ENCODE measurements around the gene NUP210L.

DNA sequence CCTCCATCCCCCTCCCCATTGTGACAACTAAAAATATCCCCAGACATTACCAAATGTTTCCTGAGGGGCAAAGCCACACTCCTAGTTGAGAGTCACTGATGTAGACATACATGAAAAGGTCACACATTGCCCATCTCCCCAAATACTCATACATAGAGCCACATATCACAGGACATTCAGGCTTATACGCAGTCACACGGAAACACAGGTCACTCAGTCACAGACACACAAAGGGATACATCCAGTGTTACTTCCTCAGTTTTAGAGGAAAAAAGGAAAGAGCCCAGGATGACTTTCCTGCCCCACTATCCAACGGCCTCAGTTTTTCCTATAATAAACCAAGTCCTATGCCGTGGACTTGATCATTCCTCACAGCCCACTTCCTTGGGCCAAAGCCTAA is 193.5 kb downstream of the NUP210L start:
- TF ChIP-seq, protein P1, sequence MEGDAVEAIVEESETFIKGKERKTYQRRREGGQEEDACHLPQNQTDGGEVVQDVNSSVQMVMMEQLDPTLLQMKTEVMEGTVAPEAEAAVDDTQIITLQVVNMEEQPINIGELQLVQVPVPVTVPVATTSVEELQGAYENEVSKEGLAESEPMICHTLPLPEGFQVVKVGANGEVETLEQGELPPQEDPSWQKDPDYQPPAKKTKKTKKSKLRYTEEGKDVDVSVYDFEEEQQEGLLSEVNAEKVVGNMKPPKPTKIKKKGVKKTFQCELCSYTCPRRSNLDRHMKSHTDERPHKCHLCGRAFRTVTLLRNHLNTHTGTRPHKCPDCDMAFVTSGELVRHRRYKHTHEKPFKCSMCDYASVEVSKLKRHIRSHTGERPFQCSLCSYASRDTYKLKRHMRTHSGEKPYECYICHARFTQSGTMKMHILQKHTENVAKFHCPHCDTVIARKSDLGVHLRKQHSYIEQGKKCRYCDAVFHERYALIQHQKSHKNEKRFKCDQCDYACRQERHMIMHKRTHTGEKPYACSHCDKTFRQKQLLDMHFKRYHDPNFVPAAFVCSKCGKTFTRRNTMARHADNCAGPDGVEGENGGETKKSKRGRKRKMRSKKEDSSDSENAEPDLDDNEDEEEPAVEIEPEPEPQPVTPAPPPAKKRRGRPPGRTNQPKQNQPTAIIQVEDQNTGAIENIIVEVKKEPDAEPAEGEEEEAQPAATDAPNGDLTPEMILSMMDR (IDR thresholded peaks at IDR 0.05), result no peak
- no peak for TF ChIP-seq POLR2A (IDR thresholded peaks at IDR 0.05)
